ENCODE results near the gene NKX1-2. TPM values are rescaled to one million over a fixed set of nuclear protein-coding genes. Genes with fewer than 3 reads are reported as not detected.
A peak's percentile ranks its signal among the peaks of the same experiment; 100 is the strongest.

NKX1-2 gene
- total and polyA plus RNA-seq, 10 donors = not detected

- no peaks in the 10 kb centered on the region for H3K27me3 ChIP-seq (replicated peaks in 1 of 7)
- H3K9me3 ChIP-seq = no peaks in the 10 kb centered on the region
- intact Hi-C loops (cut with DNase I; ENCODE audit: low total_unique reads) = no loop called here
- H3K36me3 ChIP-seq = peaks cover 0 to 37% (median 0%) of the 10 kb centered on the region in 6 donors
- H3K4me3 ChIP-seq = peak overlapping the region in 2 of 8 donors; percentile 16
- peak; percentile 53 for DNase-seq
- peaks cover 0 to 19% (median 9%) of the 10 kb centered on the region in 6 donors for H3K4me1 ChIP-seq
- TF ChIP-seq POLR2A (IDR thresholded peaks at IDR 0.05) = no peak
- no peak for TF ChIP-seq POLR2AphosphoS5 (IDR thresholded peaks at IDR 0.05)
- TF ChIP-seq CTCF (IDR thresholded peaks at IDR 0.05 in 8 of 11, conservative IDR thresholded peaks at IDR 0.05 in 3 of 11) = no peak
- H3K27ac ChIP-seq = peak overlapping the region in 1 of 8 donors; percentile 50
- WGBS, 5 donors = 48 to 57% (median 55%) methylated on average over 18 to 23 of the region's 23 CpGs
Measured at GRCh38 chr10:124493214-124493882, 43.5 kb upstream of the NKX1-2 start.

- peaks cover 0 to 19% (median 9%) of the 10 kb centered on the region in 6 donors for H3K4me1 ChIP-seq
- H3K27ac ChIP-seq = no peak overlapping the region
- H3K9me3 ChIP-seq = peaks cover 0 to 3% (median 2%) of the 10 kb centered on the region in 8 donors
- H3K36me3 ChIP-seq = peaks cover 0 to 32% (median 0%) of the 10 kb centered on the region in 6 donors
- TF ChIP-seq POLR2AphosphoS5 (IDR thresholded peaks at IDR 0.05) (no peak), CTCF (IDR thresholded peaks at IDR 0.05 in 8 of 11, conservative IDR thresholded peaks at IDR 0.05 in 3 of 11) (no peak), POLR2A (IDR thresholded peaks at IDR 0.05) (no peak)
- H3K4me3 ChIP-seq = no peak overlapping the region
- intact Hi-C loops (cut with DNase I; ENCODE audit: low total_unique reads) = no loop called here
- H3K27me3 ChIP-seq (replicated peaks in 1 of 7) = no peaks in the 10 kb centered on the region
- peak; percentile 56 for DNase-seq
- WGBS, 5 donors = 93 to 96% (median 95%) methylated on average over 8 of the region's 8 CpGs
Measured at GRCh38 chr10:124492266-124492665, 42.4 kb upstream of the NKX1-2 start.

GRCh38 chr10:124491105-124491504 is 41.3 kb upstream of the NKX1-2 start:
- H3K36me3 ChIP-seq = peaks cover 0 to 38% (median 0%) of the 10 kb centered on the region in 6 donors
- WGBS, 5 donors = 95 to 97% (median 96%) methylated on average over 9 of the region's 9 CpGs
- H3K4me3 ChIP-seq = no peak overlapping the region
- TF ChIP-seq POLR2AphosphoS5 (IDR thresholded peaks at IDR 0.05) (no peak), POLR2A (IDR thresholded peaks at IDR 0.05) (no peak), CTCF (IDR thresholded peaks at IDR 0.05 in 8 of 11, conservative IDR thresholded peaks at IDR 0.05 in 3 of 11) (no peak)
- DNase-seq = peak; percentile 36
- no peak overlapping the region for H3K27ac ChIP-seq
- no peaks in the 10 kb centered on the region for H3K27me3 ChIP-seq (replicated peaks in 1 of 7)
- peaks cover 0 to 13% (median 9%) of the 10 kb centered on the region in 8 donors for H3K9me3 ChIP-seq
- H3K4me1 ChIP-seq = peaks cover 0 to 19% (median 9%) of the 10 kb centered on the region in 6 donors
- intact Hi-C loops (cut with DNase I; ENCODE audit: low total_unique reads) = no loop called here

GRCh38 chr10:124486635-124487034 is 36.8 kb upstream of the NKX1-2 start:
- WGBS, 5 donors = 95 to 99% (median 96%) methylated on average over 6 of the region's 6 CpGs
- TF ChIP-seq POLR2AphosphoS5 (IDR thresholded peaks at IDR 0.05) (no peak), POLR2A (IDR thresholded peaks at IDR 0.05) (no peak), CTCF (IDR thresholded peaks at IDR 0.05 in 8 of 11, conservative IDR thresholded peaks at IDR 0.05 in 3 of 11) (no peak)
- no peak overlapping the region for H3K27ac ChIP-seq
- no peaks in the 10 kb centered on the region for H3K27me3 ChIP-seq (replicated peaks in 1 of 7)
- H3K4me1 ChIP-seq = no peaks in the 10 kb centered on the region
- H3K9me3 ChIP-seq = peaks cover 0 to 13% (median 9%) of the 10 kb centered on the region in 8 donors
- no peak overlapping the region for H3K4me3 ChIP-seq
- peak; percentile 29 for DNase-seq
- peaks cover 0 to 36% (median 0%) of the 10 kb centered on the region in 6 donors for H3K36me3 ChIP-seq
- intact Hi-C loops (cut with DNase I; ENCODE audit: low total_unique reads) = no loop called here

Data from spleen (tissue), 11 donors.